NCI-H1694 (cell line): Measurements from ENCODE around the gene NCS1.
"Not testable (repeated sequence)": the region's sequence is repeated elsewhere in the genome, so short reads cannot be mapped to it uniquely, and the experiment has no call there.

ENCODE experiments used
- DNase-seq: peaks from one replicate; lab custom pipeline; 2025; lab: John Stamatoyannopoulos, UW

NCS1 gene

DNA sequence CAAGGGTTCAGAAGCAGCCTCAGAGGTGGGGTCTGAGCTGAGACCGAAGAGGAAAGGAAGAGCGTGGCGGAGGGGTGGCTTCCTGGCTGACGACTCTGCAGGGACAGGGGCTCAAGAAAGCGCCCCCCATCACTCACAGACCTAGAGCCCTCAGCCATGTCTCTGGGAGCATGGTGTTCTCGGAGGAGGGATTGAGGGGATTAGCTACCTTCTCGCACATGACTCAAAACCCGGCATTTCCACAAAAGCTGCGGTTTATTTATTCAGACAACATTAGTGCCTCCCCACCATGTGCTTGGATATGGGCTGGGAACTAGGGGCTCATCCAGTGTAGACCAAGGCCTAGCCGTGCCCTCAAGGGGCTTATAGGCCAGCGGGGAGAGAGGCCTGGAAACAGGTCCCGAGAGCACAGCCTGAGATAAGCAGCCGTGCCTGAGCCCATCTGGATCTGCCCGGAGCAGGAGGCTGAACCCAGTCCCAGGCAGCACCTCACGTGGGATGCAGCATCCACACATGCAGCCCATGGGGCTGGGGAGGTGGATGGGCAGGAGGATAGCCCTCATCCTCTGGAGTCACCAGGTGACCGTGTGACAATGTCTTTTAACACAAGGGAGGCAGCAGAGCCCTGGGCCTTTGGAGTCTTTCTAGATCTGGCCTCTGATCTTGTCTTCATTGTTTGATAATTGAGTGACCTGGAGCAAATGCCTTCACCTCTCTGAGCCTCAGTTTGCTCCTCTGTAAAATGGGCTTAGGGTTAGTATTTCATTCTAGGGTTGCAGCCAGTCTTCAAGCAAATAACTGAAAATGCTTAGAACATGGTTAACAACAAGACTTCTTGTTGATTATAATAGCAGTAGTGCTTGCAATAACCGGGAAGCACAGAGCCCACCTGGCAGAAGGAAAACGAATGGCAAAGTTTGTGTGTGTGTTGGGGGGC is 92.5 kb downstream of the NCS1 start:
- DNase-seq = no peak

DNA sequence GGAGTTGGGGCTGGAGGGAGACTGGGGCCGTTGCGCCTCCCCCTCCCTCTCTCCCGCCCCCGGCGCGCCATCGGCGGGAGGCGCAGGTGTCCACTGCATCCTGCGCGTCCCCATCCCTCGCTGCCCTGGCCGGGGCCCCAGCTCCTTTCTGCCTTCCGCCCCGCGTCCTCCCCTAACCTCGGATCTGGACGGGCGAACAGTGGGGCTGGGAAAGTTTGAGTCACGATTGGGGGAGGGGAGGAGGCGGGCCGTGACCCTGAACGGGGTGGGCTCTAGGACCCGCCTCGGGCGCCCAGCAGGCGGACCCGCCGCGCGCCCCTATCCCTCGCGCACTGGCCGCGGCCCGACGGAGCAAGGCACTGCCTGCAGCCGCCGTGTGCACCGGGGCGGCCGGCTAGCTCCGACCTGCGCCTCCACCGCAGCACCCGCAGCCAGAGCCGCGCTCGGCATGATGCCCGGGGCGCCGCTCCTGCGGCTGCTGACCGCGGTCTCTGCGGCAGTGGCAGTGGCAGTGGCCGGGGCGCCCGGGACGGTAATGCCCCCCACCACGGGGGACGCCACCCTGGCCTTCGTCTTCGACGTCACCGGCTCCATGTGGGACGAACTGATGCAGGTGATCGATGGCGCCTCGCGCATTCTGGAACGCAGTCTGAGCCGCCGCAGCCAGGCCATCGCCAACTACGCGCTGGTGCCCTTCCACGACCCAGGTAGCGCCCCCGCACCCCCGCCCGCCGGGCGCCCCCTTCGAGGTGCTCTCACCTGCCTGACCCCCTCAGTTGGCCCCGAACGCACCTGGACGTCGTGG is 93.4 kb downstream of the NCS1 start, which contains the start of gene HMCN2:
HMCN2 (plus strand) TSS at position 330 of the 805 bp plus-strand sequence; CDS start at position 449, 119 bp downstream.
- DNase-seq = no peak

DNA sequence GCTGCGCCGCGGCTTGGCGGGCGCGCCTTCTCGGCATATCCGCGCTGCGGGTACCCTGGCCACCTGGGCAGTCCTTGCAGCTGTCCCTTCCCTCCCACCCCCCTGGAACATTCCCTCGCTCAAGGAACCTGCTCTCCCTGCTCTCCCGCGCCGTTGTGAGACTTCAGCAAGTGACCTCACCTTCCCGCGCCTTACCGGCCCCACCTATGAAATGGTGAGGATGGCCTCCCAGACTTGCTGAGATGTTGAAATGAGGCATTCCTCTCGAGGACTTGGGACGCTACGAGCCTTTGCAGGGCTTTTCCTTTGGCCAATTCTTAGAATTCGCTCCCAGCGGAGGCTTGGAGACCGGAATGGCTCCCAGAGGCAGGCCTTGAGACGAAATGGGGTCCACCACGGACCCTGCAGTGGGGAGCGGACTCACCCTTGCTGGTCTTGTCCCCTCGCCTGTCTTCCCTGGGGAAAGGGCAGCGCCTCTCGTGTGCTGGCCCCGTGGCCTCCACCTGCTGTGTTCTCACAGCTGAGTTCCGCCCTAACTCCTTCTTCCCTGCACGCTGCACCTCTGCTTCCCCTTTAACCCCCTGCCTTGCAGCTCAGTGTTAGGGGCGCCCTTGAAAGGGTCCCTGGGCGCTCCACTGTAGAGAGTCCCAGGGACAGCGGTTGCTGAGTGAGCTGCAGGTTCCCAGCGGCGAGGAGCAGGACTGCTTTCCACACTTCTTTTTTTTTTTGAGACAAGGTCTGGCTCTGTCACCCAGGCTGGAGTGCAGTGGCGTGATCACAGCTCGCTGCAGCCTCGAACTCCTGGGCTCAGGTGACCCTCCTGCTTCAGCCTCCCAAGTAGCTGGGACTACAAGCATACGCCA is 94.3 kb downstream of the NCS1 start:
- DNase-seq = no peak

DNA sequence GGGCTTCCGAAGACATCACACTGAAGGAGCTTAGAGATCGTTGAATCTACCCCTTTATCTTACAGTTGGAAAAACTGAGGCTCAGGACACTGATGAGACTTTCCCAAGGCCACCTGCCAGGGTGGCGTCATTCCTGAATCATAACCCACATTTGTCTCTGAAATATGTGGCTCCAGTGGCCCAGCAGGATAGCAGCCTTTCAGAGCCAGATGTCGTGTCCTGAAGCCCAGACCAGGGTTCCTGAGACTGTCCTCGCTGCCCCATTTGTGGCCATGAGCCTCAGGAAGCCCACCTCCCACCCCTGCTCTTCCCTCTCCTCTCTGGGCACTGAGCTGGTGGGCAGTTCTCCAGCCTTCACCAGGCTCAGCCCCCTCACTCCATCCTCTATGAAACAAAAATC is 95.7 kb downstream of the NCS1 start:
- no peak for DNase-seq

DNA sequence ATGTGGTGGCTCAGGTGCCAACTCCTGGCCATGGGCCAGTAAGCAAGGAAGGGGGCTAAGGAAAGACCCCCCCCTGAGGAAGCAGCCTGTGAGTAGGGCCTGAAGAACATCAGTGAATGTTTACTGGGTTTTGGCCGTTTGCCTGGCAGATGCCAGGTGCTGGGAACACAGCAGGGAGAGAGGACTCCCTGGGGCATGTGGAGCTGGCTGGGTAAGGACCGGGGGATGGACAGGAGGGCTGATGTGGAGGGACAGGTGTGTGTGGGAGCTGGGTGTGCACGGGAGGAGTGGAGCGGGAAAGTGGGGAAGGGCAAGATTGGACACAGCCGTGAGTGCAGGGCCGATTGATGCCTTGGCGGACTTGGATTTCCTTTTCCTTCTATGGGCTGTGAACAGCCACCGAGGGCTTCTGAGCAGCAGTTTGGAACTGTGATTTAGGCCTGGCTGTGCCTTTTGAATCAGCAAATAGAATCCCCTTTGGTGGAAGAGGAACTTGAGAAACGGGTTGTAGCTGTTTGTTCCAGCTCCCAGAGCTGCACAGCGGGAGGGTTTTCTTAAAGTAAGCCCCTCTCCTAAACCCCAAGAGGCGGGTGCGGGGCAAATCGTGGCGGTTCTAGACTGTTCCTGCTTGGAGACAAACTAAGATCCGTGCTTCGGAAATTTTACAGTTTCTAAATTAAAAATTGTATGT is 96.5 kb downstream of the NCS1 start:
- DNase-seq = no peak

DNA sequence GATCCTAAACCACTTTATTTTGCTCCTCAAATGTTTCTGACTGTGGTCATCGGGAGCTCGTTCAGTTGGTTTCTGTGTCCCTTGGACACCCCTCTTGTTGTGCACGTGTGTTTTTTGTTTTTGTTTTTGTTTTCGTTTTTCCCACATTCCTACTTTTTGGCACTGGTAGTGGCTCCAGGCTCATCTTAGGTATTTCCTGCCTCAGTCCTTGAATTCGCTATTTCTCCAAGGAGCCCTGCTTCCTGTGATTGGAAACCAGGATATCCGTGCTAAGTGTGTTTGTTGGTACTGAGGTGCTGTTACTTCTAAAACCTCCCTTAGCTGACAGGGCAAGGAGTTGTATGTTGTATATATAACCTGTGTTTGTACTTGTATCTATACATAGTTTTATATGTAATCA is 99.3 kb downstream of the NCS1 start:
- DNase-seq = no peak

DNA sequence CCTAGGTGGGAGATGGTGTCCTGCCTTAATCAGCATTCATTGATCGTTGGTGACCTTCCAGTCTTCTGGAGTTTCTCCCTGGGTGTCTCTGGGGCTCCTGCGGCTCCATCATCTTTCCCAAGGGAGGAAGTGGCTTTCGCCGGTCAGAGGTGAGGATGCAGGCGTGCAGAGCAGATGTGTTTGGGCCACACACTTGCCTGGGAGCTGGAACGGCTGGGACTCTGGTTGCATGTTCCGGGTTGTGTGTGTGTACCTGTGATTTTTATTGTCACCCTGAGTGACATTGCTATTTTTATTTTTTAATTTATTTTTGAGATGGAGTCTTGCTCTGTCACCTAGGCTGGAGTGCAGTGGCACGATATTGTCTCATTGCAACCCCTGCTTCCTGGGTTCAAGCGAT is 103.0 kb downstream of the NCS1 start:
- DNase-seq = no peak

DNA sequence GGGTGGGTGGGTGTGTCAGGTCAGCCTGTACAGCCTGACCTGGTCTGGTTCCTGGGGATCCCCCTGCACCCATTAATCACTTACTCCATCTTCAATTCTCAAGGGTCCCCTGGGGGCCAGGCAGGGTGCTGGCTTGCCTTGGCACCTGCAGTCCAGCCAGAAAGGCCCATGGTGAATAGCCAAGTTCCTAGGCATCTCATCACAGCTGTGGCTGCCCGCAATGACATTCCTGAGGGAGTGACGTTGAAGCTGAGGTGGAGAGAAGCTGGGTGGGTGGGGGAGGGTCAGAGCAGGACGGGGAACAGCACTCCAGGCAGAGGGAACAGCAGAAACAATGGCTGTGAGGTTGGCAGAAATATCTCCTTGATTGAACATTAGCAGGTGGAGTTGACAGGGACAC is 103.9 kb downstream of the NCS1 start:
- no peak for DNase-seq

DNA sequence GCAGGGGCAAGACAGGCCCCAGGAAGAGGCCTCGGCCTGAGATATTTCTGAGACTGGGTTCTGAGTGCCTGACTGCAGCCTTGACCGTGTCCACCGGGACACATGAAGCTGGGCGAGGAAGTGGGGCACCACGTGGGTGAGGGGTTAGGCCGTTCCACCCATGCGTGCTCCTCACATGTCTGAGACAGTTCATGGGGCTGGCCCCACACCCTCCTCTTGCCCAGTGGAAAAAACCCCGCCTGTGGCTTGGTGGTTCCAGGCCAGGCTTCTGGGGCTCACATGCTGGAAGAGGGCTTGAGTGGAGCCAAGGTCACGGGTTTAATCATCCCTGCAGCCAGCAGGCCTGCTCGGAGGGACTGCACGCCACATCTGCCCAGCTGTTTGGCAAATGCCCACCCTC is 104.8 kb downstream of the NCS1 start:
- no peak for DNase-seq

DNA sequence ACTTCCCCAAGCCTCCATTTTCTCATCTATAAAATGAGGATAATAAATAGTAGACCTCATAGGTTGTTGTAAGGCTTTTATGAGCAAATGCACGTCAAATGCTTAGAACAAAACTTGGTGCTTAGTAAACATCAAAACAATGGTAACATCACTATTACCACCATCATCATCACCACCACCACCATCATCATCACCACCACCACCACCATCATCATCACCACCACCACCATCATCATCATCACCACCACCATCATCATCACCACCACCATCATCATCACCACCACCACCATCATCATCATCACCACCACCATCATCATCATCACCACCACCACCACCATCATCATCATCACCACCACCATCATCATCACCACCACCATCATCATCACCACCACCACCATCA is 105.3 kb downstream of the NCS1 start:
- DNase-seq = not testable (repeated sequence)

DNA sequence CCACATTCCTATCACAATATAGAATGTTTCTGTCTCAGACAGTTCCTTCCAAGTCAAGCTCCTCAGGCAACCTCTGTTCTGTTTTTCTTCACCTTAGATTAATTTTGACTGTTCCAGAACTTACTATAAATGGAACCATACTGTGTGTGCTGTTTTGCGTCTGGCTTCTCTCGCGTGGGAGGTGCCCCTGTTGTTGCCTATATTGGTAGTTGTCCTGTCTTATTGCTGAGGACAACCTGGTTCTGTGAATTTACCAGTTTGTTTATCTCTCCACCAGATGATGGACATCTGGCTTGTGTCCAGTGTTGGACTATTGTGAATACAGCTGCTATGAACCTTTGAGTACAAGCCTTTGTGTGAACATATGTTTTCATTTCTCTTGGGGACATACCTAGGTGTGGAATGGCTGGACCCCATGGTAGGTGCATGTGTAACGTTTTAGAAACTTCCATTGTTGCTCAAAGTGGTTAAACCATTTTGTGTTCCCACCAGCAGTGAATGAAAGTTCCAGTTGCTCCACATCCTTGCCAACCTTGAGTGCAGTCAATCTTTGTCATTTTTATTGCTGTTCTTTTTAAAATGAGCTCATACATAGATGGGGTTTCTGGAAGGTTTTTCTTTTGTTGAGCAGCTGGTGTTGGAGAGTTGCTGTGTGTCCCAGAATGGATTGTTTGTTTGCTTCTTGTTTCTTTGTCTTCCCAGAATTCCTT is 111.5 kb downstream of the NCS1 start:
- DNase-seq = no peak

DNA sequence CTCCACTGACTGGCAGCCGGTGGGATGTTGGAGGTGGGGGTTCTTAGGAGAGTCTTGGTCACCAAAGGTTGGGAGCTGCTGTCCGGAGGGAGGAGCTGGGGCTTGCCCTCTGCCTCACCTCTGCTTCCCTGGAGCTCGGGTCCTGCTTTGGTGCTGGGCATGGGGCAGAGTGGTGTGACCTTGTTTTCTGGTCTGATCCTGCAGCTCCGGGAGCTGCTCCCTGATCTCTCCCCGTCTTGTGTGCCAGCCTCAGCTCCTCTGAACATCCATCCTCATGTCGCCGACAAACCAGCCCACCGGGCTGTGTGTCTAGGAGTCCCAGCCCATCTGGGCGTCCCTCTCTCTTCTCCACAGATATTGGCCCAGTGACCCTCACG is 112.0 kb downstream of the NCS1 start:
- DNase-seq = no peak

DNA sequence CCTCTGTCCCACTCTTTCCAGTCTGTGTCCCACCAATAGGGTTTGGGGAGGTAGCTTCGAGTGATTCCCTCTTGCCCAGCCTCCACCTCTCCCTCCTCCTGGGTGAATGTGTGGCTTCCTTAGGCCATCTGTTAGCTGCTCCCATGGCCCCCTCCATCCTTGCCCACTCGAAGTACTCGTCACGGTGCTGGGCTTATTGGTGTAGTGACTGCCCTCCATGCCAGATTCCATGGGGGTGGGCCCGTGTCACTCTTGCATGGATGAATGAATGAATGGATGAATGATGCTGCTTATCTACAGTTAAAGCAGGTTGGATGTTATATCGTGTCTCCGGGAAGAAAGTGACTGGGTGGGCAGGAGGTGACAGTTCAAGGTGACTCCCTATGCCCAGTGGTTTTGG is 112.5 kb downstream of the NCS1 start:
- no peak for DNase-seq

DNA sequence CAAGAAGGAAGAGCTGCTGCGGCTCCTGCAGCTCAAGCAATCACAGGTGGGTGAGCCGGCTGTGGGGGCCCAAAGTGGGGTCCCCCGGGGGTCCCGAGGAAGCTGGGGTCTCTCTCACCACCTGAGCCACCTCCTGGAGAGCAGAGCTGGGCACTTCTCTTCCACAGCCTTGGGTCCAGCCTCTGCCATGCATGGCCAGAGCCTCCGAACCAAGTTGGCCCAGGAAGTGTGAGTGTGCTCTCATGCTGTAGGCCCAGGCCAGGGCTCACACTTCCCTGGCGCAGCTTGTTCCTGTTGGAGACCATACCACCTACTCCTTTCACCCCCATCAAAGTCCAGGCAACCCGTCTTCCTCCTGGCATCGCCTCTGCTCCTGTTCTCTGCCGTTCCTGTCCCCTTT is 113.1 kb downstream of the NCS1 start:
- DNase-seq = no peak

DNA sequence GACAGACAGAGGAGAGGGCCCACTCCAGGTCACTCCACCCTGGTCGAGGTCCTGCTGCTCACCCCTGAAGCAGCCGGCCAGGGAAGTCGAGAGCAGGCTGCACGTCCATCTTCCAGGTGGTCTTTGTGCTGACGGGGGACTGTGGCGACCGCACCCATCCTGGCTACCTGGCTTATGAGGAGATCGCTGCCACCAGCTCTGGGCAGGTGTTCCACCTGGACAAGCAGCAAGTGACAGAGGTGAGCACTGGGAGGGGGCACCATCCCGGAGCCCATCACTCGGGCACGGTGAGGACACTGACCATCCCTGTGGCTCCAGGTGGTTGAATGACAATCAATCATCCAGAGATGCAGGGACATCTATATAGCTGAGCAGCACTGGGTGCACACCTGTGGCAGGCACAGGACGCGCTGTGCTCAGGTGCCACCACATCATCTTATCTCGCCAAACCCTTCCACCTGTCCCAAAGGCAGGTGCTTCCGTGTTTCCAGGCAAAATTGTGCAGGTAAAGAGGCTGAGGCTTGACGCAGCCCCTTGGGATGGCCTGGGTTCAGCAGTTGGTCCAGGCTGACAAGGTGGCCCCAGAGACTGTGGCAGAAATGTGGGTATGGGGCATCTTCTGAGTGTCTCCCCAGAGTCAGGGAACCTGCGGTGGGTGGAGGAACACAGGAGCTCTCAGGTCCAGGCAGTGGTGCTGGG is 114.0 kb downstream of the NCS1 start:
- no peak for DNase-seq
